ENCODE results near the gene HECW1. TPM values are rescaled to one million over a fixed set of nuclear protein-coding genes. Genes with fewer than 3 reads are reported as not detected.

HECW1 gene
- total RNA-seq, 1 experiment from 2014 or later: not detected

DNA sequence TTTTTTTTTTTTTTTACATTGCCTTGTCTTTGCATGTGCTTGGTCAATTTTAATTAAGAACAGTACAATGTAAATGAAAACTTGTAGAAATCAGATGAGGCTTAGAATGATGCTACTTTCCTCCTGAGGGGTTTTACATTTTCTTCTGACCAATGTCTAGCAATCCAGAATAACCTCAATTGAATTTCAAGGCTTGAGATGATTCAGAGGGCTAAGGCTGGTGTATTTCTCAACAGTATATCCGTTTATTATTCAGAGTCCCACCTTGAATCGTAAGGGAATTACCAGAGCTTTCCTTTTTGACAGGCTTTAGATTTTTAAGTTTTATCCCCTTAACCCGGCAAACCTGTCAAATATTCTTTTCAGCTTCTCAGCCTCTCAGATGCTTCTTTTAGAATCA is 239.2 kb downstream of the HECW1 start:
- DNase-seq (ENCODE audit: low read depth, low spot score): no peak
- in situ Hi-C loops (cut with HindIII; ENCODE audit: low pct_unique_long_range_greater_than_20kb, low sequenced_read_pairs): no loop called here

DNA sequence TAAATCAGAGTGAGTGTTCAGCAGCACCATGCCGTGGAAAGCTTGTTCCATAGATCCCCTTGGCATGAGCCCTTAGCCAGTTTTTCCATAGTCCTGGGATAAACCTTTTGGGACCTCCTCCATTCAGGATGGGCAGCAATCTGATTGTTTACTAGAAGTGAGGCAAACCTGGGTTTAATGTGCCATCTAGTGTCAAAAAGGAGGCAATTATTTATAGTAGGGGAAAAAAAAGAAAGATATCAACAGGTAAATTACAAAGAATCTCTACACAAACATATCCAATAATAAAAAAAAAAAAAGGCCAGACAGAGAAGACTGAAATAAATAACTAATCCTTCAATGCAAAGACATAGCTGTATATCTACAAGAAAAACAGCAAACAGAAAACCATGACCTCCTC is 241.5 kb downstream of the HECW1 start:
- no peak for DNase-seq (ENCODE audit: low read depth, low spot score)
- in situ Hi-C loops (cut with HindIII; ENCODE audit: low pct_unique_long_range_greater_than_20kb, low sequenced_read_pairs): no loop called here

DNA sequence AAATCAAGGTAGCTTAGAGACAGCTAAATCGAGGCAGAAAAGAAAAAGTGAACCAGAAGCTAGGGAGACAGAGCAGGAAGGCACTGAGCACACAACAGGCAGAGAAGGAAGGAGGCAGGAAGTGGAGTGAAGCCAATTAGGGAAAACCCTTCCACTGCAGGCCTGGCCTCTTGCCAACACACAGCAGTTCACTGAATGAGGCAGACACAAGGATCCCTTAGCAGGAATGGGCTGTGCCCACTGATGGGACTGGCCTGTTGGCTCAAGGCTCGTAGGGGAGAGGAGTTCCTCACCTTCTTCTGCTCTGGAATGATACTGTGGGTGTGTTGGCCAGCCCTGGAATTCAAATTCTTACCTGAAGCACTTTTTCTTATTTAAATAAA is 250.2 kb downstream of the HECW1 start:
- DNase-seq (ENCODE audit: low read depth, low spot score): no peak
- in situ Hi-C loops (cut with HindIII; ENCODE audit: low pct_unique_long_range_greater_than_20kb, low sequenced_read_pairs): no loop called here

DNA sequence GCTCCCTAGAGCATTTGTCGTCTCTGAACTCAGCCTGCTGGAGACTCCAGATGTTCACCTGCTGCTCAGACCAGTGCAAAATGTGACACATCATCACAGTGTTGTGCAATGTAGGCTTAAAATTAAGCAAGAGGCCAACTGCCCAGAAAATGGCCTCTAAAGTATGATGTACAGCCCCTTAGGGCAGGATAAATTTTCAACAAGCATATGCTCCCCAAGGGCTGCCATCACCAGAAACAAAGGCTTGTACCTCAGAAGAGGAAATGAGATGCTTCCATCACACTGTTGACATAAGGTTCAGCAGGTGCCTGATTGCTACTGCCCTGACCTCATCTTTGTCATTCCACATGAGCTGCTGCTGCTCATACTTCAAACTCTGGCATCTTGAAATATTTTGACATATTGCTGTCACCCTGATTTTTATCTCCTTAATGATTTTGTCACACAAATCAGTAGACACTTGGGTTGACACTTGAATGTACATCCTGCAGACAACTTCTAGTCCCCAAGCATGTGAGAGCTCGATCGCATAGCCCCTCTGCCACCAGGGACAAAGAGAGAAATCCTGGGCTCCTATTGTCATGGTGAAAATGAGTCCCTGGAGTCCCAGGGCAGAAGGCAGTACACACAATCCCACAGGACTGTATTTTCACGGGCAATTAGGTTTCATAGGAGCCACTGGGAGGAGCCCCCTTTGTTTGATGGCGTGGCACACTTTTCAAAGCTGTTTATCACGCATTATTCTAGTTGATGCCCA is 250.8 kb downstream of the HECW1 start:
- DNase-seq (ENCODE audit: low read depth, low spot score): no peak
- in situ Hi-C loops (cut with HindIII; ENCODE audit: low pct_unique_long_range_greater_than_20kb, low sequenced_read_pairs): no loop called here

DNA sequence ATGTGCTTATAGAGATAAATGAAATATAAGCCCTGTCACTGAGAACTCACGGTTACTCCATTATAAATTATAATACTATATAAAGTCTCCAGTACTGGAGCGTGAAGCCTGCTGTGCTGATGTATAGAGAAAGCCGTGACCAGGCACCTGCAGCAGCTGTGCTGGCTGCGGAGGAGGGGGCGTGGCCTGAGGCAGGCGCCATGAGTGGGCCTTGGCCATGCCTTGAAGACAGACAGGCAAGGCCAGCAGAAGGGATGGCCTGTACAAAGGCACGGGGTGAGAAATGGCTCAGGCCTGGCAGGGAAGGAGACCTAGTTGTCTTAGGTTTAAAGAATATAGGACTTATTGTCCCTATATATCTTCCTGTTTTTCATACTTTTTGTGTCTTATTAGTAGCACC is 251.9 kb downstream of the HECW1 start:
- in situ Hi-C loops (cut with HindIII; ENCODE audit: low pct_unique_long_range_greater_than_20kb, low sequenced_read_pairs): no loop called here
- DNase-seq (ENCODE audit: low read depth, low spot score): no peak

DNA sequence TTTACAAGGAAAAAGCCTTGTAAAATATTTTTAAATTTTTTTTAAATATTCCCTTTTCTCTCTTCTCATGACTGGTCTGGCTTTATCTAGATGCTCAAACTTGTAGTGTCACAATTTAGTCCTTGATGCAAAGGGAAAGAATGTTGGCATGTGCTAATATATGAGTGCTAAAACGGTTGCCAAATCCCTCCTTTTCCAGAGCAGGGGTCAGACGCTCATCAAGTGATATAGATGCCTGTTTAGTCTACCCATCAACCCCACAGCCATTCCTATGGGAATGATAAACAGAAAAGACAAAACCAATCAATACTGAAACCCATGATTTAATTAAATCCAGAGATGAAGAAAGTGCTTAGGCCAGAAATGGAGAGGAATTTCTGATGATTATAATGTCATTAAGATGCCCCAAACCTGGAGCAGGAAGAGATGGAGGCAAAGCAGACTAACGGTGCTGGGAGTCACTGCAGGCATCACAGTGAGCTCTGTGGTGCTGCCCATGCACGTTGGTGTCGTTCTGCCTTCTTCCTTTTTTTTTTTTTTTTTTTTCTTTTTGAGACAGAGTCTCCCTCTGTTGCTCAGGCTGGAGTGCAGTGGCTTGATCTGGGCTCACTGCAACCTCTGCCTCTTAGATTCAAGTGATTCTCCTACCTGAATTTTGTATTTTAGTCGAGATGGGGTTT is 260.4 kb downstream of the HECW1 start:
- in situ Hi-C loops (cut with HindIII; ENCODE audit: low pct_unique_long_range_greater_than_20kb, low sequenced_read_pairs): no loop called here
- peak; percentile 36 for DNase-seq (ENCODE audit: low read depth, low spot score)

DNA sequence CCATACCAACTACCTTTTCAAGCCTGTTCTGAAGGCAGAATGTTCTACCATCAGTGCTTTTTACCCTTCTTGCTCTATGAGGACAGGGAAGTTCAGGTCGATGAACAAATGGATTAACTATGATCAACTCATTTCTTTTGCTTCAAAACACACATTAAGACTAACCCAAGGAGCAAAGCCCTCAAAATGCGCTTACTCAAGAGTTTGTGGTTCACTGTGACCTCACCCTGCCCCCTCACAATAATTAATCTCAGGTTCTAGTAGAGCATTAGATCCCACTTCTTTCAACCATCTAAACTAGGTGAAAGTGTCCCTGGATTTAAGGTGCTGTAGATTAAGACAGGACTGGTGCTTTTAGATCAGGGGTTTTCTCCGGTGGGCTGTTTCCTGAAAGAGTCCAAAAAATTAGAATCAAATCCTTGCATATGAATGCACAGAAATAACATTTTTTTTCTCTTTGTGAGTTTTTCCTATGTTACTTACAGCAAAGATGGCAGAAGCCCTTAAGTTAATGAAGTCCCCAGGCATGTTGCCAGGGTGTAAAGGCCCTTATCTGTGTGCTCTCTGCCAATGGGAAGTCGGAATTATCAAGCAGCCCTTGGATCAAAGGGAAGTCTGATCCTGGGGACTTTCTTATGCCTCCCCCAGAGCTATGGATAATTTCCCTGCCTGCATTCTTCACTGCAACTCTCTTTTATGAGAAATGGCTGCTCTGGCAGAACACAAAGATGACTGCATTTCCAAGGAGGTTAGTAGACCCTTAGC is 264.9 kb downstream of the HECW1 start:
- in situ Hi-C loops (cut with HindIII; ENCODE audit: low pct_unique_long_range_greater_than_20kb, low sequenced_read_pairs): no loop called here

DNA sequence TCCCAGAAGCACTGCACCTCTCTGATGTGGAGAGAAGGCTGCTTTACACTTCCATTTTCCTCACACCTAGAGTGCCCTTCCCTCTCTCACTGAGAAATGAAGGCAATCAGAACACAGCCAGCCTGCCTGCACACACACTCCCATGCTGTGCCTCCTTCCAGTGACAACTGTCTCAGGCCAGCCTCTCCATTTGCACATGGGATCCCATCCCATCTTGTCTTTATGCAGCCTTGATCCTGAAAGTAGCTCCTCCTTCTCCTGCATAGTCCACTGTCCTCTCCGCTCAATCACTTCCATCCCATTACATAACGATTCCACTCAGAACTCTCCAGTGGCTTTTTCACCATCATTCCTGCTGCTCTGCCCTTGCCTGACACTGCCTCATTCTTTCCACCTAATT is 266.8 kb downstream of the HECW1 start:
- in situ Hi-C loops (cut with HindIII; ENCODE audit: low pct_unique_long_range_greater_than_20kb, low sequenced_read_pairs): no loop called here

More for the DNA sequence above, 264.9 kb downstream of the HECW1 start:
- no peak for DNase-seq (ENCODE audit: low read depth, low spot score)

DNA sequence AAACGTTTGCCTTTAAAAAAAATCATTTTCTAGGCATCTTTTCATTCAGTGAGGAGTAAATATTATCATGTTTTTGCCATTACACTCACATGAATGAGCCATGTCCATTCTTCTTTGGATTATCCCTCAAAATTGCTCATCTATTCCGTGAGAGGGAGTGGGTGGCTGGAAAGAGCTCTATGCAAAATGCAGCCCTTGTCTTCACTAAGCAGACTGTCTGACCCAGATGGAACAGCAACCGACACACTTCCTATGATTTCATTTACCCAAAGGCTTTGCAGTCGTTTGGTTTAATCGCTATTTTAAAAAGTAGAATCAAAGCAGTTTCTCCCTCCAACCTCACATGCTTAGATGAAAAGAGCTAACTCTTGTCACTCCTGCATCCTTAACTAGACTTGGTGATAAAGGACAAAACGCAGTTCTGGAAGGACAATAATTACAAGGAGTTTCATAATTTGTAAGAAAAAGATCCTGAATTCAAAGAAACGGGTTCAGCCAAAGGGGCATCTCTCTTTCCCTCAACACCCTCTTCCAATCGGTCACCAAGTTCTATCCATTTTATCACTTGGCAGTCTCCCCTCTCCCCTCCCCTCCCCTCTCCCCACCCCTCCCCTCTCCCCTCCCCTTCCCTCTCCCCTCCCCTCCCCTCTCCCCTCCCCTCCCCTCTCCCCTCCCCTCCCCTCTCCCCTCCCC is 272.3 kb downstream of the HECW1 start:
- in situ Hi-C loops (cut with HindIII; ENCODE audit: low pct_unique_long_range_greater_than_20kb, low sequenced_read_pairs): no loop called here

More for the DNA sequence above, 266.8 kb downstream of the HECW1 start:
- no peak for DNase-seq (ENCODE audit: low read depth, low spot score)

DNA sequence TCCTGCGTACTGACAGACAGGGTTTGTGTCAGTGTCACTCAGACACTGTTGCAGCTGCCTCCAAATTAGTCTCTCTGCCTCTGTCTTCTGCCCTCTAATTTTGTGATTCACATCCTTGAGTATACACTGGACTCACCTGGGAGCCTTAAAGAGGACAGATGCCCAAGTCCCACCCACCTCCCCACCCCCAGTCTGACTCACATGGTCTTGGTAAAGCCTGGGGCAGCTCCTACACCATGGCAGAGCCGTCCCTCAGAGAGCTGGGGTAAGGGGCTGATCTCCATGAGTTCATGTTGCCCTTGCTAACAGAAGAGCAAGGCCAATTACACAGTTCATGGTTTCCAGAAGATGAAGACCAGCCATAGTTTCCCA is 272.8 kb downstream of the HECW1 start:
- no peak for DNase-seq (ENCODE audit: low read depth, low spot score)
- in situ Hi-C loops (cut with HindIII; ENCODE audit: low pct_unique_long_range_greater_than_20kb, low sequenced_read_pairs): no loop called here

More for the DNA sequence above, 272.3 kb downstream of the HECW1 start:
- DNase-seq (ENCODE audit: low read depth, low spot score): no peak

DNA sequence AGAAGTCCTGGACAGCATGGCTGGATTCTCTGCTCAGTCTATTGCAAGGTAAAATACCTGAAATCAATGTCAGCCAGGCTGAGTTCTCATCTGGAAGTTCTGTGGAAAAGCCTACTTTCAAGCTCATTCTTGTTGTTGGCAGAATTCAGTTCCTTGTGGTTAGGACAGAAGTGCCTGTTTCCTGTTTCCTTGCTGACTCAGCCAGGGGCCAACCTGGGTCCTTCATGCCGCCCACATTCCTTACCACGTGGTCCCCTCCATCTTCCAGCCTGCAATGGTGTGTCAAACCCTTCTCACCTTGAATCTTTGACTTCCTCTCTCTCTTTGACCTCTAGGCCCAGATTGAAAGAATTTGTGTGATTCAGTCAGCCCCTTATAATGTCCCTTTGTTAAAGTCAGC is 273.4 kb downstream of the HECW1 start:
- DNase-seq (ENCODE audit: low read depth, low spot score): no peak
- in situ Hi-C loops (cut with HindIII; ENCODE audit: low pct_unique_long_range_greater_than_20kb, low sequenced_read_pairs): no loop called here

DNA sequence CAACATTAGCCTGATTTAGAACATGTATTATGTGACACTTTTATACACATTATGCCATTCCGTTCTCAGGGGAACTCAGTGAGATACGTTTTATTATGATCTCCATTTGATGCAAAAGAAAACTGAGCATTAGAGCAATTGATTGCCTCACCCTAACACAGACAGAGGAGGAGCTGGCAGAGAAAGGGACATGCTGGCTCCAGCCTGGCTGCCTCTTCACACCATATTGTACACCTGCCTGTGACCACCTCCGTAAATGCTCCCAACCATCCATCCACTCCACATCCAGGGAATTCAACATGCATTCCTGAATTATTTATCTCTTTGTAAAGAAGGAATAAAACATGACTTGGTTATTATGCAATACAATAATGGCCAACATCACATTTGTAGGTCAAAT is 275.5 kb downstream of the HECW1 start:
- in situ Hi-C loops (cut with HindIII; ENCODE audit: low pct_unique_long_range_greater_than_20kb, low sequenced_read_pairs): no loop called here
- DNase-seq (ENCODE audit: low read depth, low spot score): no peak

DNA sequence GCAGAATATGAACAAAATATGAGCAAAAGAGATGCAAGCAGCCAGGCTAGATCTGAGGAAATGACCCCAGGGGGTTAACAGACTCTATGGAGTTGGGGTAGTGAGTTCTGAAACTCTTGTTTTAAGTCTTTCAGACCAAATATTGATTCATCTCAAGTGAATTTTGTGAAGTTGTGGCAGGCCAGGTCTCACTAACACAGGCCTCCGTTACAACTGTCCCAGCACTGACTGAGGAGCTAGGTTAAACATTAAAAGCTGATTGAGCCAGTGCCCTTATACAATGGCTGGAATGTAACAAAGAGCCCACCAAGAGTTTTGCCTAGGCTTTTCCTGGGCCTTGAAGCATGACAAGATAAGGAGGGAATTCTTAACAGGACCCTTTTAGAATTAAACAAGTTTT is 278.1 kb downstream of the HECW1 start:
- DNase-seq (ENCODE audit: low read depth, low spot score): no peak
- in situ Hi-C loops (cut with HindIII; ENCODE audit: low pct_unique_long_range_greater_than_20kb, low sequenced_read_pairs): no loop called here

DNA sequence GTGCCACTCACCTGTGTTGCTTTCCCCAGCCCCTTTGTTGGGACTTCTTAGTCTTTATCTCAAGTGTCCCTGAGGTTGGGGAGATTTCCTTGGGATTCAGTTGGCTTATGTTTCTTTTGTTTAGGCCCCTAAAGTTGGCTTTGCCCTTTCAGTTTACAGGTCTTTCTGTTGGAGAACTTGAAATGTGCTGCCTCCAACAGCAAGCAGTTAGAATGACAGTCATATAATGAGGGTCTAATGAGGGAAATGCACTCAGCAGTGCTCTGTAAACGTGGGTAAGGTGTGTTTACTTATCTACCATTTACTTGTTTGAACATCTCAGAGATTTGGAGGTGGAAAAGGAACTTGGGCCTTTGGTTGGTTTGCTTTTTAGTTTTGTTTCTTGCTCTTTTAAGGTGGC is 279.1 kb downstream of the HECW1 start:
- no peak for DNase-seq (ENCODE audit: low read depth, low spot score)
- in situ Hi-C loops (cut with HindIII; ENCODE audit: low pct_unique_long_range_greater_than_20kb, low sequenced_read_pairs): no loop called here

DNA sequence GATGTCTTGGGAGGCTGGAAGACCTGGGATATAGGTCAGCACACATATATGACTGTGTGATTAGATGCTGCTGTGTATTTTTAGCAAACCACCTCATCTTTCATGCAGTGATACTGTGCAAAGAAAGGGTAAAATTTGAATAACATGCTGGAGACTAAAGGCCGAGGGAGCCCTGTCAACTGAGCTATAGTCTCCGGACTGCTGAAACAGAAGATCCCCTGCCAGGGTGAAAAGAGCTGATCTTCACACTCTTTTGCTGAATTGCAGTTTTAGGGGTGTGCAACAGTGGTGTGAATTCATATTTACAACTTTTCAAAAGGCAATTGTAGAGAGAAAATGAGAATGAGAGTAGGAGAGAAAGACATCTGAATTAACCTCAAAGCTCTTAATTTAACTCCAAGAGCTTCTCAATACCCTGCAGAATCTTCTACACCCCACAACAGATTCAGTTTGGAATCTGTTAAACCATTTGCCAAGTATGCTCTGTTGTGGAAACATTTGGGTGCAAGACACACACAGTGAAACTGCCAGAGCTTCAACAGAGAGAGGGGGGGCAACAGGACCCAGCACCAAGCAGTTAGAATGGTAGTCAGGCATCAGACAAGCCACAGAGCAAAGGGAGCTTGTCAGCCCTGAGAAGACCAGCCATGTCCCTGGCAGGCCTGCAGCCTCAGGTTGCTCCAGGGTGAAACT is 280.3 kb downstream of the HECW1 start:
- in situ Hi-C loops (cut with HindIII; ENCODE audit: low pct_unique_long_range_greater_than_20kb, low sequenced_read_pairs): no loop called here
- no peak for DNase-seq (ENCODE audit: low read depth, low spot score)

DNA sequence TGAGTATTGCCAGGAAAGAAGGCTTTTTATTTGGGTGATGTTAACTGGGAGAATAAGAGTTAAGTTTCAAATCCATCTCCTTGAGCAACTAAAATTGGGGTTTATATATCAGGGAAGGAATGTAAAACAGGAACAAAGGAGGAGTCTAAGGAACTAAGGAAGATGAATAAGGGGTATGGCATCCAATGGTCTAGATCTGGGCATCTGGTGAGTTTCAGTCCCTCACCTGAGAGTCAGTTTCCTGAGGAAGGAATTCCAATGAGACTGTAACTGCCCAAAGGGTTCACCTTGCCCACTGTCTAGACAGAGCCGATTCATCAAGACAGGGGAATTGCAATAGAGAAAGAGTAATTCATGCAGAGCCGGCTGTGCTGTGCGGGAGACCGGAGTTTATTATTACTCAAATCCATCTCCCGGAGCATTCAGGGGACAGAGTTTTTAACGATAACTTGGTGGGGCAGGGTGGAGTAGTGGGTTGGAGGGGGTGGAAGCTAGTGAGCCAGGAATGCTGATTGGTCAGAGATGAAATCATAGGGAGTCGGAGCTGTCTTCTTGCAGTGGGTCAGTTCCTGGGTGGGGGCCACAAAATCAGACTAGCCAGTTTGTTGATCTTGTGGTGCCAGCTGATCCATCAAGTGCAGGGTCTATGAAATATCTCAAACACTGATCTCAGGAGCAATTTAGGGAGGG is 282.1 kb downstream of the HECW1 start:
- in situ Hi-C loops (cut with HindIII; ENCODE audit: low pct_unique_long_range_greater_than_20kb, low sequenced_read_pairs): no loop called here
- no peak for DNase-seq (ENCODE audit: low read depth, low spot score)

DNA sequence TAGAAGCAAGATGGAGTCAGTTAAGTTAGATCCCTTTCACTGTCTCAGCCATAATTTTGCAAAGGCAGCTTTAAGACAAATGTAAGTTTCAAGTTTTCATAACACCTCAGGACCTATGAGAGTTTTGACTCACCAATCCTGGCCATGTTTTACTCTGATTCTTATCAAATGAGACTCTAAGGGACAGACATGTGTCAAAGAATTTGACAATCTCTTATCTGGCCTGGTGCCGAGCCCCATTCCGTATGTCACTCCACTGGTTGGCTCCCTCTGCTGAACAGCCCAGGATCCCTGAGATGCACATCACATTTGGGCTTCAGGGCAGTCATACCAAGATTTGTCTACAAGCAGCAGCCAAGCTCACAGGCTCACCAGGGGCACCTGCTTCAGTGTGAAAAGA is 282.9 kb downstream of the HECW1 start:
- in situ Hi-C loops (cut with HindIII; ENCODE audit: low pct_unique_long_range_greater_than_20kb, low sequenced_read_pairs): no loop called here
- DNase-seq (ENCODE audit: low read depth, low spot score): no peak

Measured in SK-MEL-5 (cell line).